ENCODE results near the gene LZTS2.

The LZTS2 gene

DNA sequence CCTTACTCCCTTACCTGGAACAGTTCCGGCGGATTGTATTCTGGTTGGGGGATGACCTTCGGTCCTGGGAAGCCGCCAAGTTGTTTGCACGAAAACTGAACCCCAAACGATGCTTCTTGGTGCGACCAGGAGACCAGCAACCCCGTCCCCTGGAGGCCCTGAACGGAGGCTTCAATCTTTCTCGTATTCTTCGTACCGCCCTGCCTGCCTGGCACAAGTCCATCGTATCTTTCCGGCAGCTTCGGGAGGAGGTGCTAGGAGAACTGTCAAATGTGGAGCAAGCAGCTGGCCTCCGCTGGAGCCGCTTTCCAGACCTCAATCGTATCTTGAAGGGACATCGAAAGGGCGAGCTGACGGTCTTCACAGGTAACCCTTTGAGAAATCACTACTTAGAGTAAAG, 10.5 kb upstream of the LZTS2 start:
- TF ChIP-seq, protein P1, sequence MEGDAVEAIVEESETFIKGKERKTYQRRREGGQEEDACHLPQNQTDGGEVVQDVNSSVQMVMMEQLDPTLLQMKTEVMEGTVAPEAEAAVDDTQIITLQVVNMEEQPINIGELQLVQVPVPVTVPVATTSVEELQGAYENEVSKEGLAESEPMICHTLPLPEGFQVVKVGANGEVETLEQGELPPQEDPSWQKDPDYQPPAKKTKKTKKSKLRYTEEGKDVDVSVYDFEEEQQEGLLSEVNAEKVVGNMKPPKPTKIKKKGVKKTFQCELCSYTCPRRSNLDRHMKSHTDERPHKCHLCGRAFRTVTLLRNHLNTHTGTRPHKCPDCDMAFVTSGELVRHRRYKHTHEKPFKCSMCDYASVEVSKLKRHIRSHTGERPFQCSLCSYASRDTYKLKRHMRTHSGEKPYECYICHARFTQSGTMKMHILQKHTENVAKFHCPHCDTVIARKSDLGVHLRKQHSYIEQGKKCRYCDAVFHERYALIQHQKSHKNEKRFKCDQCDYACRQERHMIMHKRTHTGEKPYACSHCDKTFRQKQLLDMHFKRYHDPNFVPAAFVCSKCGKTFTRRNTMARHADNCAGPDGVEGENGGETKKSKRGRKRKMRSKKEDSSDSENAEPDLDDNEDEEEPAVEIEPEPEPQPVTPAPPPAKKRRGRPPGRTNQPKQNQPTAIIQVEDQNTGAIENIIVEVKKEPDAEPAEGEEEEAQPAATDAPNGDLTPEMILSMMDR (IDR thresholded peaks at IDR 0.05; ENCODE audit: control insufficient read depth, extremely low read depth, insufficient read depth) = no peak
- no peak for DNase-seq (ENCODE audit: low read depth)
- peak overlapping the region; percentile 88; the same call in 1 of the 2 replicates for H3K4me3 ChIP-seq (ENCODE audit: low read depth, low read length)

DNA sequence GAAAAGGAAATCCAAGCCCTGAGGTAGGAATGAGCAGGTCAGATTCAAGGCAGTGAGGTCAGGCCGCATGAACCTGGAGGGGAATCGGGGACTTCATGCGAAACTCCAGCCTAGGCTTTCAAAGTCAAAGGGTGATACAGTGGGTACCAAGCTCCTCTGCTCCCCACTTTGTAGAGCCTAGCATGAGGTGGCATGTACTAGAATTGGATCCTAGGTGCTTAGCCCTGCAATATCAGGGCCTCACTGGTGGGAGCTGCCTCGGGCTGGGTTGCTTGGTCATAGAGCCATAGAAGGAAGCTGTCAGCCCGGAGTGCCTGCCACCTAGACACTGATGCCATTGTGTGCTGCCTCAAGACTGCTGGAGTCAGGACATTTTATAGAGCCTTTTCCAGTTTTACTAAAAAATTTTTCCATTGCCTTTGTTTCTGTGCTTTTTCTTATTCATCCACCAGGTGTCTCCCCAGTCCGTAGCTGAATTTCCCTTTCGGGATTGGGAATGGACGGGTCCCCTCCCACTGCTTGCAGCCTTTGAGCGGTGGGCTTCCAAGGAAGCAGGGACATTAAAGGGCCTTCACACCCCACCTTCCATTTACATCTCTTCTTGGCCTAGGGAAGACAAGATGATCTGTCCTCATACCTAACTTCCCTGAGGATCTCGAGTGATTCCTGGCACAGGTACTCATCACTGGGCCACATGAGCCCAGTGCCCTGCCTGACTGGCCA, 5.5 kb upstream of the LZTS2 start:
- DNase-seq (ENCODE audit: low read depth) = no peak
- no peak overlapping the region for H3K4me3 ChIP-seq (ENCODE audit: low read depth, low read length)
- TF ChIP-seq, protein P1 (IDR thresholded peaks at IDR 0.05; ENCODE audit: control insufficient read depth, extremely low read depth, insufficient read depth) = peak; percentile 34

- no peak overlapping the region for H3K4me3 ChIP-seq (ENCODE audit: low read depth, low read length)
- DNase-seq (ENCODE audit: low read depth) = no peak
- TF ChIP-seq, protein P1 (IDR thresholded peaks at IDR 0.05; ENCODE audit: control insufficient read depth, extremely low read depth, insufficient read depth) = no peak
Measured at GRCh38 chr10:100995181-100995580, 4.4 kb upstream of the LZTS2 start.

GRCh38 chr10:100996678-100997359, 2.8 kb upstream of the LZTS2 start:
- H3K4me3 ChIP-seq (ENCODE audit: low read depth, low read length) = peak overlapping the region; percentile 62
- no peak for DNase-seq (ENCODE audit: low read depth)
- TF ChIP-seq, protein P1 (IDR thresholded peaks at IDR 0.05; ENCODE audit: control insufficient read depth, extremely low read depth, insufficient read depth) = no peak

GRCh38 chr10:100997360-100998182, 2.0 kb upstream of the LZTS2 start:
- H3K4me3 ChIP-seq (ENCODE audit: low read depth, low read length) = peak overlapping the region; percentile 62
- DNase-seq (ENCODE audit: low read depth) = no peak
- TF ChIP-seq, protein P1 (IDR thresholded peaks at IDR 0.05; ENCODE audit: control insufficient read depth, extremely low read depth, insufficient read depth) = peak; percentile 57

GRCh38 chr10:100998183-100998990, 1.2 kb upstream of the LZTS2 start:
- H3K4me3 ChIP-seq (ENCODE audit: low read depth, low read length) = peak overlapping the region; percentile 62
- DNase-seq (ENCODE audit: low read depth) = no peak
- TF ChIP-seq, protein P1 (IDR thresholded peaks at IDR 0.05; ENCODE audit: control insufficient read depth, extremely low read depth, insufficient read depth) = no peak

All from LNCaP clone FGC (cell line).